Astrocyte of the spinal cord (primary cell): ENCODE measurements around the gene TRAF5.
A peak's percentile ranks its signal among the peaks of the same experiment; 100 is the strongest.

Experiments used
- DNase-seq: peaks from one replicate; pipeline ENCODE4 v3.0.0; 2011; ENCODE audit warnings: low read depth, low spot score
- H3K4me3 ChIP-seq: 2 replicates; pipeline ENCODE4 v1.5.1; 2011; ENCODE audit warnings: low read depth, mild to moderate bottlenecking, low read length, moderate library complexity
- CTCF ChIP-seq: IDR thresholded peaks from 2 replicates; pipeline ENCODE4 v1.5.1; 2012; ENCODE audit warnings: low read depth, mild to moderate bottlenecking, low read length, inconsistent platforms
- in situ Hi-C: cut with HindIII; loops from 2 replicates; pipeline ENCODE4 v1.10.0; 2017; ENCODE audit warnings: low sequenced_read_pairs

Gene TRAF5

GRCh38 chr1:211358685-211359084 is 32.1 kb downstream of the TRAF5 start:
- in situ Hi-C loops, result no loop called here
- H3K4me3 ChIP-seq, result no peak overlapping the region
- no peak for DNase-seq
- TF ChIP-seq CTCF, result no peak

GRCh38 chr1:211359876-211360275 is 33.2 kb downstream of the TRAF5 start:
- TF ChIP-seq CTCF, result no peak
- DNase-seq, result no peak
- in situ Hi-C loops, result no loop called here
- H3K4me3 ChIP-seq, result no peak overlapping the region

GRCh38 chr1:211361202-211361601 is 34.6 kb downstream of the TRAF5 start:
- in situ Hi-C loops, result no loop called here
- no peak overlapping the region for H3K4me3 ChIP-seq
- no peak for TF ChIP-seq CTCF
- DNase-seq, result no peak

- no peak for DNase-seq
- TF ChIP-seq CTCF, result no peak
- no peak overlapping the region for H3K4me3 ChIP-seq
- in situ Hi-C loops, result no loop called here
Measured at GRCh38 chr1:211369640-211370039, 43.0 kb downstream of the TRAF5 start.

- TF ChIP-seq CTCF, result no peak
- in situ Hi-C loops, result no loop called here
- H3K4me3 ChIP-seq, result no peak overlapping the region
- no peak for DNase-seq
Measured at GRCh38 chr1:211370669-211371068, 44.0 kb downstream of the TRAF5 start.

GRCh38 chr1:211371406-211372105 is 44.9 kb downstream of the TRAF5 start:
- in situ Hi-C loops, result no loop called here
- peak; percentile 41 for DNase-seq

More at GRCh38 chr1:211371406-211372105, 44.9 kb downstream of the TRAF5 start:
- no peak overlapping the region for H3K4me3 ChIP-seq
- TF ChIP-seq CTCF, result no peak
